HG02870 (cell line): ENCODE data around the gene XYLT1.
"Not testable (repeated sequence)": the region's sequence is repeated elsewhere in the genome, so short reads cannot be mapped to it uniquely, and the experiment has no call there.

Source experiments
- ATAC-seq: cut with Tn5 transposase; IDR thresholded peaks from one replicate; pipeline ENCODE4 v1.9.1; 2021; ENCODE audit warnings: mild to moderate bottlenecking, moderate library complexity; ENCODE audit not compliant: unreplicated experiment

Gene XYLT1

DNA sequence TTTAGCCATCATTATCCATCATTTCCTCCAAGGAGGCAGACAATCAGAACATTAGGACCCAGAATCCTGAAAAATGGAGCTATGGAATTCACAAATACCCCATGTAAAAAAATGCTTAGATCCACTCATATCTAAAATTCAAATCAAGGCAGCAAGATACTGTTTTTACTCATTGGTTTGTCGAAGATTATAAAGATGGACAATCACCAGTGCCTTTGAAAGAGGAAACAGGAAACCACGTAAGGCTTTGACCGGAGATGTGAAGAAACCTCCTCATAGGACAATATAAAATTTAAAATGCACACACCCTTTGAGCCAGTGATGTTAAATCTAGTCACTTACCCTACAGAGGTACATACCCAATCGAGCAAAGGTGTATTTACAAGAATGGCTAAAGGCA, 130.0 kb downstream of the XYLT1 start:
- no peak for ATAC-seq

DNA sequence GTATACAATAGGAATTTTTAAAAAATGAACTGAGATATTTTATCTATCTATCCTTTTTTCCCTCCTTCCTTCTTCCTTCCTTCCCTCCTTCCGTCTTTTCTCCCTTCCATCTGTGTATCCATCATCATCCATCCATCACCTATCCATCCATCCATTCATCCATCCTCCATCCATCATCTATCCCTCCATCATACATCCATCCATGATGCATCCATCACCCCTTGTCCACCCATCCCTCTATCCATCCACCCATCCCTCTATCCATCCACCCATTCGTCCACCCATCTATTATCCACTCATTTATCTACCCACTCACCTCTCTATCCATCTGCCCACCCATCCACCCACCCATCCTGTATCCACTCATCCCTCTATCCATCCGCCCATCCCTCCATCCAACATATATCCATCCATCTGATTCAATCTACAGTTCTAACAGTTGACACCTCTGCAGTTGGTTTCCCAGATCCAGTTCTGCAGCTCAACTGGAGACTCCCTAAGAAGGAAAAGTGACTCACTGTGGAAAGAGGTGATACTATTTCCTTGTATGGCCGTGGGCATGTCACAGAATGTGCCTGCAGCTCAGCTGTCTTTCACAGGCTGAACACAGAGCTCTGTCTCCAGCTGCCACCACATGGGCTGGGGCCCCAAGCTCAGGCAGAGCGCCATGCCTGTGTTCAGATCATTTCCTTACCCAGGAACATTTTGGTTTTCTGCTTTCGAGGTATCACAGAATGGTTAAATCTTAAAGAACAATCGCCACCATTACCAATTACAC, 130.8 kb downstream of the XYLT1 start:
- ATAC-seq: no peak

DNA sequence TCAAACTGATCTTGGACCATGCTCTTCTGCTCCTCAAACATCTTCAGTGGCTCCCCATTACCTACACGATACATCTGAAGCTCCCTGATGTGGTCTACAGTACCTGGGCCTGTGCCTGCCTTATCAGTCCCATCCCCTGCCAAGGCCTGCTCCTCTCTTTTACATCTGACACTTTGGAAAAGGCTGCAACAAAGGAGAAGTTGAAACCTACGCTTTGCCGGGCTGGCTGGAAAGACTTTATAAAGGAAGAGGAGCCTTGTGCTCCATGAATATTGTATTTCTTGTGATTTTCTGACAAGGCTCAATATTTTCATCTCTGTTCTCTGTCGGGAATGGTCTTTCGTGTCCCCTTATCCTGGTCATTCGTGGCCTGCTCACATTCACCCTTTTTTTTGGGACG, 132.5 kb downstream of the XYLT1 start:
- no peak for ATAC-seq

DNA sequence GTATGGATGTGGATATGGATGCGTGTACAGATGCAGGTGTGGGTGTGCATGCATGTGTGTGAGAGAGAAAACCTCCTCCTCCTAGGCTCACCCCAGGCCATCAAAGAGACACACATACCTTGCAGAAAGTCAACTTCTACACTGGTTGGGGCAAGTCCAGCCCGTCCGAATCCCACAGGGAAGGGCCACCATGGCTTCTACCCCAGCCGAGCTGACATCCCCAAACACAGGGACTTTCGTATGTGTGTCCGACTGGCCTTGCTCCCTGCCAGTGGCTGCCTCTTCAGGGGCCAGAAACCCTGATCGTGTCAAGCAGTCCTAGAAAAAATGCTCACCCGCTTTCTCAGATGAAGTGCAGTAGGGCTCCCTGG, 134.2 kb downstream of the XYLT1 start:
- ATAC-seq: no peak

GRCh38 chr16:17335826-17336529, 134.8 kb downstream of the XYLT1 start:
- ATAC-seq: no peak

DNA sequence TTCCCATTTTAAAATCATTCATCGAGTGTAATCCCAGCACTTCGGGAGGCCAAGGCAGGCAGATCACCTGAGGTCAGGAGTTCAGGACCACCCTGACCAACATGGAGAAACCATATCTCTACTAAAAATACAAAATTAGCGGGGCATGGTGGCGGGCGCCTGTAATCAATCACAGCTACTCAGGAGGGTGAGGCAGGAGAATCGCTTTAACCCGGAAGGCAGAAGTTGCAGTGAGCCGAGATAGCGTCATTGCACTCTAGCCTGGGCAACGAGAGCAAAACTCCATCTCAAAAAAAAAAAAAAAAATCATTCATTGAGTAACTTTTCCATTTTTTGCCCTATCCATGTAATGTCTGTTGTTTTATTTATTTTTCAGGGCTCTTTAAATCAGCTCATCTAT, 135.4 kb downstream of the XYLT1 start:
- not testable (repeated sequence) for ATAC-seq

- no peak for ATAC-seq
Measured at GRCh38 chr16:17334096-17334495, 136.7 kb downstream of the XYLT1 start.

- no peak for ATAC-seq
Measured at GRCh38 chr16:17333229-17333628, 137.5 kb downstream of the XYLT1 start.

DNA sequence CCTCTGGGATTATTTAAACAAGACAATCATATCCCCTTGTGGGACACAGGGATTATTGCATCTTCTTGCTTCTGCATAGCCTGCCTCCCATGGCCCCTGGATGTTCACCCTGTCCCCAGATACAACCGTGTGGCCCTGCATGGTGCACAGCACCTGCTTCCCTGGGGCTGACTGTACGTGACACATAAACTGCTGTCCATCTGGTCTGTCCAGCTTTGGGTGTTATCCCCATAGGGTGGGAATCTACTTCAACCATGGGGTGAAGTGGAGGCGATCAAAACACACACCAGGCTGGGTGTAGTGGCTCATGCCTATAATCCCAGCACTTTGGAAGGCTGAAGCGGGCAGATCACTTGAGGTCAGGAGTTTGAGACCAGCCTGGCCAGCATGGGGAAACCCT, 138.8 kb downstream of the XYLT1 start:
- ATAC-seq: no peak

DNA sequence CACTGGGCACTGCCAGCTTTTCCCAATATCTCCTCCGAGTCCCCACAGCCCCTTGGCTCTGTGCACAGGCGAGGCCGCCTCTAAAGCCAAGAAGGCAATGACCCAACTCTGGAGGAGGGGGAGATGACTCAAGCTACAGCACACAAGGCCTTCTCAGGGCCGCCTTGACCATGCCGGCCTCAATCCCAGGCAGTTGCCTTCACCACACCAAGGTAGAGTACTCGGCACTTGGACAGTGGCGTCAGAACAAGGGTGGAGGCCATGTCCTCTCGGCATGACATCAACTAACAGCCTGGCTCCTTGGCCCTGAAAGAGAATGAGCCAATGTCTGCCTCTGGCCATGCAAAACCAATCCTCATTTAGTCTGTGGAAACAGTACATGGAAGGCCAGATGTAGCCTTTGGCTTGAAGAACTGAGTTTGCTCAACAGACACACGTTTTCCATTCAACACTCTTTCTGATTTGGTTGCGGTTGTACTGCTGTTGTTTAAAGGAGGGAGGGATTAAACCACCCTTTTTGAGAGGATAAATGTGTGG, 139.6 kb downstream of the XYLT1 start:
- ATAC-seq: no peak

DNA sequence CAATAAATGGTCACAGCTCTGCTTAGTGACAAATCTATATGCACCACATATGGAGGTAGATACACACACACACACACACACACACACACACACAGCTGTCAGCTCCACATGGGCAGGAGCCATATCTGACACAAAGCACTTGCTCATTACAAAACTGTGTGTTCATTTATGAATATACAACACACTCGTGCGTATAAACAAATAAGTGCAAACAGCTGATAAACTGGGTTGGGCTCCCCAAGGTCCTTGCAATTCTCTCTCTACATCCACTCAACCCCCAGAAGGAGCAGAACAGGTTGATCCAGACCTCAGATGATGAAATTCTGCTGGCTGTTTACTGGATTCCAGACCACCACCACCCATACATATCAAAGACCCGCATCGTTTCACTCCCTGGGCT, 140.7 kb downstream of the XYLT1 start:
- no peak for ATAC-seq

DNA sequence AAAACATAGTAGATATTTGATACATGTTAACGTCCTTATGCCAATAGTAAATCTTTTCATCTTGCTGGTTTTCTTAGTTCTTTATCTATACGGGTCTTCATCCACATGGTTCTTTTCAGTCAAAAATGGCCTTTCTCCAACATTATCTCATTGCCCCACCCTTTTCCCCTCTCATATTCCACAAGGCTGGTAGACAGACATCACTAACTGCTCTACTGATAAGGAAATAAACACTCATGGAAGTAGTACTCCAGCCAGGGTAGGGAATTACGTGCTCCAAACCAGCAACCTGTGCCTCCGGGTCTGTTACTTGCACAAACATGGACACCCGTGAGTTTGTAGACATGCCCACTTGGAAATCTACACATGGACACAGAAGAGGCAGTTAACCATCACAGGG, 141.4 kb downstream of the XYLT1 start:
- ATAC-seq: no peak

GRCh38 chr16:17328932-17329331, 141.8 kb downstream of the XYLT1 start:
- no peak for ATAC-seq

DNA sequence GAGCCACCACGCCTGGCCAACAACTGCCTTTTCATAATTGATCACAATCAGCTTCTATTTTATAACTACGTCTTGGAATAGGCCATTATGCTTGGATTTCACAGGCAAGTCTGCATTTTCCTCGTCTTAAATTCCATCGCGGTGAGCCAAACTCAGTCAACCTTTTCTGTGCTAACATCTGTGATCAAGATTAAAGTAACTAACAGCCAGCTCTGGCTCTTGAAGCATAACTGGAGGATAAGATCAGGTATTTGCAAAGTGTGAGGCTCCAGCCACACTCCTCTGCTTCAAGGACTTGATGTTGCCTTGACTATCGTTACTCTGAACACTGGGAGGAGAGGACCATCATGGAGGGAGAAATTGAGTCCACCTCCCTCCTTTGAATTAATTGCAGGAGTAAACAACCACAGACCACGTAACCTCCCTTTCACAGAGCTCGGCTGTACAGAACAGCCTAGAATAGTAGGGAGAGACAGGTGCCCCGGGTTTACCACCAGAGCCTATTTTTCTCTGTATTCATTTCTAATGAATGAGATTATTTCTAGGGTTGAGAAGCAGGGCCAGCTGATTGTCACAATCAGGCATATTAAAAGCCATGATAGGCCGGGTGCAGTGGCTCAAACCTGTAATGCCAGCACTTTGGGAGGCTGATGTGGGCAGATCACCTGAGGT, 143.0 kb downstream of the XYLT1 start:
- no peak for ATAC-seq

DNA sequence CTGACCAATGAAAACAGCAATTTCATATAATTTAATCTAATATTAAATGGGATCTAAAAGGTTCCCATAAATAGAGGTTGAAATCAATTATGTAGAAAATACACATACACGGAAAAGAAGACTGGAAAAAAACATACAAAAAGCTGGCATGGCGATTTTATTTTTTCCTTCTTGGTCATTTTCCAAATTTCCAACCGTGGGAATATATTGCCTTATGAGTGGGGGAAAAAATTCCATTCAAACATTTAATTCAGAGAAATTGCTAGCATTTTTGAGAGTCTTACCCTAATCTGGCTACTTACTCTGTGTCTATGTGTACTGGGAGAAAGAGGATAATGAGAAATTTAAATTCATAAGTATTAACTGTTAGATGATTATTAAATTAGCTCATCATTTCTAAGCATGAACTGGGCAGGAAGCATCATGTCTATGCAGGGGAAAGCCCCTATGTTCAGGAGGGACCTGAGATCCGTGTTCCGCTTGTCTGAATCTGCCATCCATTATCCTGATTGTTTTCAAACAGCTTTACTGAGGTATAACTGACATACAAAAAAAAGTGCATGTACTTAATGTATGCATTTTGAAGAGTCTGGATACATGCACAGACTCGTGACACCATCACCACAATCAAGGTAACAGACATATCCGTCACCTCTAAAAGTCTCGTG, 145.2 kb downstream of the XYLT1 start:
- no peak for ATAC-seq

DNA sequence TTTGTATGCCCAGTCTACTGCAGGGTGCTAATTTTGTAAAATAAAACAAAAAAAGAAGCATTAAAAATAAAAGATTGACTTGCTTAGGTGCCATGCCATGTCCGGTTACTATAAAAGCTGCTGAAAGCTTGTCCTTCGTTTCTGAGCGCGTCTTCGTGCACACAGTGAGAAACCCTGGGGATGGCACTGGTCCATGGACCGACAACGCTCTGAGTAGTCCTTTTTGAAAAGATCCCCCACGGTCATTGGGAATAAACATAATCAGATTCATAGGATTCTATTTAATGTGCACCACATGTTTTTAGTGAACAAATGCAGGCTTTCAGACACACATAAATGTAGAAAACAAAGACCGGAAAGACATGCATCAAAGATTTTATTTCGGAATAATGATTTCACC, 146.3 kb downstream of the XYLT1 start:
- ATAC-seq: no peak

- ATAC-seq: no peak
Measured at GRCh38 chr16:17323171-17323570, 147.6 kb downstream of the XYLT1 start.

GRCh38 chr16:17321824-17322223, 148.9 kb downstream of the XYLT1 start:
- ATAC-seq: no peak

GRCh38 chr16:17320009-17320408, 150.8 kb downstream of the XYLT1 start:
- ATAC-seq: no peak

- ATAC-seq: no peak
Measured at GRCh38 chr16:17318238-17318637, 152.5 kb downstream of the XYLT1 start.

DNA sequence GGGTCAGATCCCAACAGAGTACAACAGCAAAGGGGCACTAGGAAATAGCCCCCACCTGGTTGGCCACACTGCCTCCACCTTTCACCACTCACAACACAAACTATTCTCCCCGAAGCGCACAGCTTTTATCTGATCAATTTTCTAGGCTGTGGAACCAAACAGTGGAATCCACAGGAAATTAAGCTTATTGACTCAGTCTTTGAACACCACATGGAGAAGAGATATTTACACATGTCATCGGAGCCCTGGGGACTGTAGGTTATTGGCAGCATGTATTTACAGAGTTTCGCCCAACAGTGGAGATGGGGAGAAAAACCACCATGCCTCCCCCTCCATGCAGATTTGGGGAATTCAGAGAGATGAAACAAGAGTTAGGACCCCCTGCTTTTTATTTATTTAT, 154.8 kb downstream of the XYLT1 start:
- no peak for ATAC-seq
